Measurements from ENCODE around the gene GFOD2. TPM values are rescaled to one million over a fixed set of nuclear protein-coding genes. Genes with fewer than 3 reads are reported as not detected.
"Not testable (repeated sequence)": the region's sequence is repeated elsewhere in the genome, so short reads cannot be mapped to it uniquely, and the experiment has no call there.

Gene GFOD2
- total and polyA plus RNA-seq, 9 donors: 8.3 to 15.9 (median 12.9) TPM

GRCh38 chr16:67760206-67760955, 41.3 kb upstream of the GFOD2 start:
- intact Hi-C loops (cut with DNase I): no loop called here
- DNase-seq: no peak
- Histone ChIP-seq H3K27me3 (no peaks in the 10 kb centered on the region), H3K4me1 (ENCODE audit: insufficient read depth) (no peaks in the 10 kb centered on the region), H3K4me3 (no peak overlapping the region), H3K36me3 (no peaks in the 10 kb centered on the region), H3K9me3 (no peaks in the 10 kb centered on the region), H3K27ac (no peak overlapping the region)
- TF ChIP-seq POLR2A (IDR thresholded peaks at IDR 0.05) (no peak), EP300 (IDR thresholded peaks at IDR 0.05) (no peak), CTCF (IDR thresholded peaks at IDR 0.05) (no peak)
- 53 to 68% (median 54%) methylated on average over 8 of the region's 8 CpGs for WGBS, 3 donors

DNA sequence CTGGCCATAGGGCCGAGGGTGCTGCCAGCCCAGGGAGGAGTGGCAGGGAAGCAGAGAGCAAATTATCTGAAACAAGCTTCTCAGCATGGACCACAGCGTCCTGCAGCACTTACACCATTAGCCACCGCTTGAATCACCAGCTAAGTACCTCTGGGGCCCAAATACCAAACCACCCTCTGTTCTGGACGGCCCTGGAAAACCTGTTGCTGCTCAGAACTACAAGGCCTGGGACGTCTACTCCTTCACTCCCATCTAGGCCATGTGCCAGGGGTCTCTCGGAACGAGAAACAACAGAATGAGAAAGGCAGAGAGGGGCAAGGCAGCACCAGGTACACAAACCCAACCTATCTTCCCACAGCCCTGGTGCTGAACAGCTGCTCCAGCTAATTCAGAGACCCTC, 39.9 kb upstream of the GFOD2 start:
- intact Hi-C loops (cut with DNase I): no loop called here
- H3K4me3 ChIP-seq: no peak overlapping the region
- H3K9me3 ChIP-seq: no peaks in the 10 kb centered on the region
- no peaks in the 10 kb centered on the region for H3K36me3 ChIP-seq
- H3K27ac ChIP-seq: no peak overlapping the region
- 59 to 60% (median 60%) methylated on average over 7 of the region's 7 CpGs for WGBS, 3 donors
- TF ChIP-seq POLR2A (IDR thresholded peaks at IDR 0.05) (no peak), EP300 (IDR thresholded peaks at IDR 0.05) (no peak), CTCF (IDR thresholded peaks at IDR 0.05) (no peak)
- no peaks in the 10 kb centered on the region for H3K4me1 ChIP-seq (ENCODE audit: insufficient read depth)
- H3K27me3 ChIP-seq: no peaks in the 10 kb centered on the region
- DNase-seq: no peak

DNA sequence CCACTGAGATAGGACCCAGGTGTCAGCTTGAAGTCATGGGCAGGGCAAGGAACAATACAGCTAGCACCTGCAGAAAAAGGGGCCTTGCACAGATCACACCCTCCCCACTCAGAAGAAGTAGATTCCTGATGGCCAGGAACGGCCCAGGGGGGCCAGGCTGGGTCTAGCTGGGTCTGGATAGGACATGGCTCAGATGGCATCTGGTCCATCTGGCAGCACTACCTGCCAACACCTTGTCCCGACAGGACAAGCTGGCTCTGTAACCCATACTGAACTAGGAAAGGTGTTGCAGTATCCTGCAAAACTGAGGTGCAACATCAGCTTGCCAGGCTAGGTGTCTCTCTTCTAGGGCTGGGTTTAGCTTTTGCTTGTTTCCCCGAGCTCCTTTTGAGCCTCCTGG, 38.9 kb upstream of the GFOD2 start:
- Histone ChIP-seq H3K9me3 (no peaks in the 10 kb centered on the region), H3K4me3 (no peak overlapping the region), H3K27me3 (no peaks in the 10 kb centered on the region), H3K4me1 (ENCODE audit: insufficient read depth) (no peaks in the 10 kb centered on the region), H3K27ac (no peak overlapping the region), H3K36me3 (no peaks in the 10 kb centered on the region)
- no peak for DNase-seq
- WGBS, 3 donors: 90 to 94% (median 91%) methylated on average over 3 of the region's 3 CpGs
- no peak for TF ChIP-seq POLR2A (IDR thresholded peaks at IDR 0.05)
- no peak for TF ChIP-seq EP300 (IDR thresholded peaks at IDR 0.05)
- no peak for TF ChIP-seq CTCF (IDR thresholded peaks at IDR 0.05)
- intact Hi-C loops (cut with DNase I): no loop called here

- no peak overlapping the region for H3K4me3 ChIP-seq
- H3K27ac ChIP-seq: no peak overlapping the region
- no peaks in the 10 kb centered on the region for H3K27me3 ChIP-seq
- intact Hi-C loops (cut with DNase I): no loop called here
- no peaks in the 10 kb centered on the region for H3K4me1 ChIP-seq (ENCODE audit: insufficient read depth)
- DNase-seq: no peak
- WGBS, 3 donors: 74 to 80% (median 77%) methylated on average over 2 of the region's 2 CpGs
- no peaks in the 10 kb centered on the region for H3K9me3 ChIP-seq
- TF ChIP-seq POLR2A (IDR thresholded peaks at IDR 0.05): no peak
- TF ChIP-seq CTCF (IDR thresholded peaks at IDR 0.05): no peak
- no peak for TF ChIP-seq EP300 (IDR thresholded peaks at IDR 0.05)
- H3K36me3 ChIP-seq: no peaks in the 10 kb centered on the region
These were observed 33.5 kb upstream of the GFOD2 start for GRCh38 chr16:67752641-67753040.

DNA sequence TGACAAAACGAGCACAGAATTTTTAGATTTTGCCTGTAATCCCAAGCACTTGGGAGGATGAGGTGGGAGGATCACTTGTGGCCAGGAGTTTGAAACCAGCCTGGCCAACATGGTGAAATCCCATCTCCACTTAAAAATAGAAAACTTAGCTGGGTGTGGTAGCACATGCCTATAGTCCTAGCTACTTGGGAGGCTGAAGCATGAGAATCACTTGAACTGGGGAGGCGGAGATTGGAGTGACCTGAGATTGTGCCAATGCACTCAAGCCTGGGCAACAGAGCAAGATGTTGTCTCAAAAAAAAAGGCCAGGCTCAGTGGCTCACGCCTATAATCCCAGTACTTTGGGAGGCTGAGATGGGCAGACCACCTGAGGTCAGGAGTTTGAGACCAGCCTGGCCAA, 32.2 kb upstream of the GFOD2 start:
- H3K4me1 ChIP-seq (ENCODE audit: insufficient read depth); H3K36me3 ChIP-seq; H3K4me3 ChIP-seq; H3K9me3 ChIP-seq; H3K27me3 ChIP-seq; DNase-seq; H3K27ac ChIP-seq; intact Hi-C loops (cut with DNase I): not testable (repeated sequence)
- 76 to 83% (median 81%) methylated on average over 3 of the region's 3 CpGs for WGBS, 3 donors
